Measurements from ENCODE around the gene PARVA.

DNA sequence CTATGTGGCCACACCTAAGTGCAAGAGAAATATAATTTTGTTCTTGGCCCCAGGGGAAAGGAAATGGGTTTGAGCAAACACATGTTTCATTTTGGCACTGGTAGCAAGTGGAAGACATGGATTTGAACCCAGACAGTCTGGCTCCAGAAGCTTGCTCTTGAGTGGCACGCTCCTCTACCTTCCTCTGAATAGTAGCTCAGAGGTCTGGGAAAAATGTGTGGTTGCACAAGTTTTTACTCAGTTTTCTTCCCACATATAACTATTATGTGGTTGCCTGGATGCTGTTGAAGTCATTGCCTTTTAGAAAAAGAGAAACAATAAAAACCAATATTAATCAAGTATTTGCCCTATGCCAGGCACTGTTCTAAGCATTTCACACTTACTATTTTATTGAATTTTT, 16.3 kb downstream of the PARVA start:
- TF ChIP-seq POLR2A (IDR thresholded peaks at IDR 0.05; ENCODE audit: low read depth, low read length): no peak
- TF ChIP-seq POLR2AphosphoS5 (IDR thresholded peaks at IDR 0.05; ENCODE audit: low read depth, low read length): no peak
- no peak for TF ChIP-seq TAF1 (IDR thresholded peaks at IDR 0.05; ENCODE audit: low read depth, low read length)
- TF ChIP-seq SPI1 (IDR thresholded peaks at IDR 0.05; ENCODE audit: low read depth, low read length): no peak
- no peak for TF ChIP-seq PAX5 (IDR thresholded peaks at IDR 0.05; ENCODE audit: insufficient read depth, low read length, severe bottlenecking)

Data from GM12891 (cell line).